Common myeloid progenitor, CD34-positive (primary cell): Measurements from ENCODE around the gene RASAL1.
A peak's percentile ranks its signal among the peaks of the same experiment; 100 is the strongest.

Experiments
- CTCF ChIA-PET: fragments of 350-600 bp; sonication (Branson Sonifier 250); formaldehyde crosslinking; loops from one replicate; lab custom pipeline; 2021; ENCODE audit warnings: antibody characterized with exemption; lab: Charles Lee
- POLR2A ChIA-PET: fragments of 350-600 bp; sonication (Branson Sonifier 250); formaldehyde crosslinking; loops from one replicate; lab custom pipeline; 2021; ENCODE audit warnings: antibody characterized with exemption; lab: Charles Lee
- DNase-seq, 3 donors: peaks; one replicate each; pipeline versions ENCODE4 v3.0.0 to v3.0.0-alpha.2; 2013
- H3K27ac ChIP-seq, 2 experiments: 1 replicate in 1 of 2; 2 replicates in 1 of 2; pipeline ENCODE4 v1.7.0; 2013; ENCODE audit warnings: inconsistent platforms in 2 of 2, low read length in 2 of 2, mild to moderate bottlenecking in 2 of 2, low read depth in 1 of 2, moderate library complexity in 1 of 2; ENCODE audit not compliant: severe bottlenecking in 2 of 2, insufficient read depth in 1 of 2, poor library complexity in 1 of 2
- H3K27me3 ChIP-seq, 5 experiments: replicated peaks in 2 of 5; 1 replicate in 3 of 5; 2 replicates in 2 of 5; pipeline versions ENCODE4 v1.6.1 to v1.7.0; 2013; ENCODE audit warnings: low read length in 4 of 5, mild to moderate bottlenecking in 2 of 5, moderate library complexity in 2 of 5, inconsistent platforms in 1 of 5; ENCODE audit not compliant: insufficient read depth in 5 of 5, control insufficient read depth in 4 of 5
- H3K36me3 ChIP-seq, 4 experiments: 1 replicate in 2 of 4; 2 replicates in 2 of 4; pipeline versions ENCODE4 v1.6.1 to v1.7.0; 2013; ENCODE audit warnings: low read length in 3 of 4, control low read depth in 1 of 4, mild to moderate bottlenecking in 1 of 4; ENCODE audit not compliant: control insufficient read depth in 4 of 4, insufficient read depth in 4 of 4
- H3K4me1 ChIP-seq, 4 experiments: 1 replicate in 3 of 4; 2 replicates in 1 of 4; pipeline versions ENCODE4 v1.6.1 to v1.7.1; 2013; ENCODE audit warnings: low read length in 3 of 4, mild to moderate bottlenecking in 3 of 4, control low read depth in 1 of 4, inconsistent platforms in 1 of 4, moderate library complexity in 1 of 4; ENCODE audit not compliant: control insufficient read depth in 4 of 4, insufficient read depth in 4 of 4; ENCODE audit errors: control extremely low read depth in 1 of 4
- H3K4me3 ChIP-seq, 7 experiments: 1 replicate in 4 of 7; 2 replicates in 3 of 7; pipeline versions ENCODE4 v1.5.1 to v1.7.0; 2013; ENCODE audit warnings: mild to moderate bottlenecking in 7 of 7, low read length in 6 of 7, moderate library complexity in 6 of 7, inconsistent platforms in 2 of 7, low read depth in 2 of 7, control low read depth in 1 of 7; ENCODE audit not compliant: insufficient read depth in 4 of 7, control insufficient read depth in 1 of 7; ENCODE audit errors: extremely low read depth in 1 of 7
- H3K9me3 ChIP-seq, 5 experiments: 1 replicate in 4 of 5; 2 replicates in 1 of 5; pipeline versions ENCODE4 v1.6.1 to v1.7.1; 2013; ENCODE audit warnings: low read length in 4 of 5, mild to moderate bottlenecking in 2 of 5, inconsistent platforms in 1 of 5, low read depth in 1 of 5, moderate library complexity in 1 of 5; ENCODE audit not compliant: control insufficient read depth in 4 of 5, insufficient read depth in 2 of 5; ENCODE audit errors: control extremely low read depth in 1 of 5
- WGBS: methylation state at CpG from one replicate; pipeline ENCODE4 v1.1.5; 2013; ENCODE audit not compliant: insufficient coverage; 5-methylcytosine and 5-hydroxymethylcytosine counted together

RASAL1 gene

DNA sequence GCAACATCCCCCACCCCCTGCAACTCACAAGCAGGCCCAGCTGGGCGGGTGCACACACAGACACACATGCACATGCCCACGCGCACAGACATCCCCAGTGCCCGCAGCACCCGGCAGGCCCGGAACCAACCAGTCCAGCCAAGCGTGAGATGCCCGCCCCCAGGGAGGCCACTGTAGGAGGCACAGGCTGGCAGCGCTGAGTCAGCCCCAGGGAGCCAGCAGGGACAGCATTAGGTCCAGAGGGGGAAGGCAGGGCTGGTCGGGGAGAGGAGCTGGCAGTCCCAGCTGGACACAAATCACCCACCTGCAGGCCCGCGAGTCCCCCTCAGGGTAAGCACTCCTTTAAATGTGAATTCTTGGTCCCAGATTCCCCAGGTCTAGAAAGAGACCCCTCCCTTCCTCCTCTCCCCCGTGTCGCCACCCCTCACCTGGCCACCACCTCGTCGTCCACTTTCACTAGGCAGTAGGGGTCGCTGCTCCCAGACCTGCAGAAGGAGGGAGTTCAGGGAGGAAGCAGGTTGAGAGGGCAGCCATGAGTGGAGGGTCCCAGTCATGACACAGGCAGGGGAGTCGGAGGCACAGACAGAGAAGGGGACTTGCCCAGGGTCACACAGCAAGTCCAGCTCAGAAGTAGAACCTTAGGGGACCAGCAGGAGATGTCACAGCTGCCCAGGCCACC, 5.0 kb downstream of the RASAL1 start:
- Histone ChIP-seq H3K27ac (no peak overlapping the region), H3K9me3 (no peaks in the 10 kb centered on the region), H3K4me1 (peaks cover 0 to 17% (median 10%) of the 10 kb centered on the region in 4 experiments), H3K36me3 (no peaks in the 10 kb centered on the region), H3K27me3 (peaks cover 0 to 10% (median 2%) of the 10 kb centered on the region in 5 experiments), H3K4me3 (no peak overlapping the region)
- CTCF ChIA-PET, result interaction anchor here (0.9 to 3.1 kb wide), 7 partner anchors 10 to 31 kb away, joined by 3 to 19 read pairs (median 3); no protein-coding TSS in a partner anchor
- DNase-seq, result no peak
- POLR2A ChIA-PET, result interaction anchor here (0.7 kb wide), 1 partner anchor 28 kb away, joined by 3 read pairs; no protein-coding TSS in a partner anchor
- 84% methylated on average over 11 of the region's 18 CpGs for WGBS

DNA sequence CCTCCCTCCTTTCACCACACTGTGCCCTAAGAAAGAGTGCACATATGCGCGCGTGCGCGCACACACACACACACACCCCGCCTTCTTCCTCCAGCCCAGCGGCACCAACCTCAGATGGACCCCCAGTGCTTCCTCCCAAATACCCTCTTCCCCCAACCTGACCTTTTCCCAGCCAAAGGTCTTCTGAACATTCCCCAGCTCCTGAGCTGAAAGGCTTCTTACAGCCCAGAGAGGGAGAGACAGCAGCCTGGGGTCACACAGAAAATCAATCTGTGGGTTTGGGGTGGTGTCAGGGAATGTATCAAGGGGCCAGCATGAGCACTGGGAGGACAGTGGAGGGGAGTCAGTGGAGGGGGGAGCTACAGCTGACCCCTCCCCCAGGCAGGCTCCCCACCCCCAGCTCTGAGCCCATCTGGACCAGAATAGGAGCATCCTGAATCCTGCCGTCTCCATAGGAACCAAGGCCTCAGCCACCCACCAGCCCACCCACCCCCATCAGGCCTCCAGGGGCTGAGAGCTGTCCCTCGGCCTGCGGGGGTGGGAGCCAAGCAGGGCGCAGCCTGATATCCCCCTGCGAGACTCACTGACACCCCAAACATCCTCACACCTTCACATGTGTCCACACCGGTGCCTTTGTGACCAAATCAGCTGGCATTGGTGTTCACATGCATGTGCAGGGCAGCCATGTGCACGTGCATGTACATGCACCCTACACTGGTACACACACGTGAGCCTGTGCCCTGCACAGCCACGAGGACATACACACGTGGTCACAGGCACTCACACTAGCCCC, 5.7 kb downstream of the RASAL1 start:
- 95% methylated on average over 9 of the region's 17 CpGs for WGBS
- H3K4me1 ChIP-seq, result peaks cover 0 to 11% (median 4%) of the 10 kb centered on the region in 4 experiments
- no peaks in the 10 kb centered on the region for H3K9me3 ChIP-seq
- no peak overlapping the region for H3K4me3 ChIP-seq
- ChIA-PET CTCF (interaction anchor here (1.0 to 3.1 kb wide), 6 partner anchors 11 to 45 kb away, joined by 3 to 19 read pairs (median 3); no protein-coding TSS in a partner anchor), POLR2A (interaction anchor here (0.7 kb wide), 1 partner anchor 28 kb away, joined by 3 read pairs; no protein-coding TSS in a partner anchor)
- no peak for DNase-seq
- no peak overlapping the region for H3K27ac ChIP-seq
- peaks cover 0 to 3% (median 1%) of the 10 kb centered on the region in 5 experiments for H3K27me3 ChIP-seq
- H3K36me3 ChIP-seq, result no peaks in the 10 kb centered on the region

DNA sequence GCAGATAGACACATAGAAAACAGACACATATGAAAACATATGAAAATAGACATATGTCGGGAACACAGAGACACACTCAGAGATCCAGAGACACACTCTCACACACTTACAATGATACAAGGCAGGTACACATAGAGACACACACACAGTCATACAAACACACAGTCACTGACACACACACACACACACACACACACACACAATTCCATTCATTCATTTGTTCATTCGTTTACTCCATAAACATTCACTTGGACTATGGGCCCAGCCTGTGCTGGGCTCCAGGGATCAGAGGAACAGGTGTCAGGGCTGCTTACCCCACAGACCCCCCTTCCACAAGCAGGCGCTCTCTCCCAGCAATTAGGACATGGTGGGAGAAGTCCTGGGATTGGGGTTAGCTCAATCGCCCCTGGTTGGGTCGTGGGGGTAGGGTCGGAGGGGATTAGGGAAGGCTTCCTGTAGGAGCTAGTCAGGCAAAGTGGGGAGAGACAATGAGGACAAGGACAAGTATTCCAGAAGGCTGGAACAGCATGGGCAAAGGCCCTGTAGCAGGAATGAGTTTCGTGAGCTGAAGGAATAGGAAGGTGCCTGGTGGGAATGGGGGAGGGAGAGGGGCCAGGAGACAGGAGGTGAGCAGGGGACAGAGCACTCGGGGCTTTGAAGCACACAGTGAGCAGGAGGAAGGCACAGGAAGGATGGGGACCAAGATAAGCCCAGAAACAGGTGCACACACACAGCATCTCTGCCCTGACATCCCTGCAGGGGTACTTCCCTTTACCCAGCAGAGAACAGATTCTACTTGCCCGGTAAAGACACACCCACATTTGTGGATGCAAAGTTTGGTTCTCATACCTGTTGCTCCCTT, 6.5 kb downstream of the RASAL1 start:
- H3K9me3 ChIP-seq, result no peaks in the 10 kb centered on the region
- CTCF ChIA-PET, result interaction anchor here (1.0 to 3.1 kb wide), 4 partner anchors 12 to 45 kb away, joined by 3 to 19 read pairs (median 4); no protein-coding TSS in a partner anchor
- POLR2A ChIA-PET, result no interaction called here
- DNase-seq, result peak in 2 of 3 donors; percentile 42 to 52
- no peaks in the 10 kb centered on the region for H3K36me3 ChIP-seq
- peaks cover 0 to 5% (median 2%) of the 10 kb centered on the region in 4 experiments for H3K4me1 ChIP-seq
- no peaks in the 10 kb centered on the region for H3K27me3 ChIP-seq
- no peak overlapping the region for H3K4me3 ChIP-seq
- 70% methylated on average over 8 of the region's 9 CpGs for WGBS
- no peak overlapping the region for H3K27ac ChIP-seq

DNA sequence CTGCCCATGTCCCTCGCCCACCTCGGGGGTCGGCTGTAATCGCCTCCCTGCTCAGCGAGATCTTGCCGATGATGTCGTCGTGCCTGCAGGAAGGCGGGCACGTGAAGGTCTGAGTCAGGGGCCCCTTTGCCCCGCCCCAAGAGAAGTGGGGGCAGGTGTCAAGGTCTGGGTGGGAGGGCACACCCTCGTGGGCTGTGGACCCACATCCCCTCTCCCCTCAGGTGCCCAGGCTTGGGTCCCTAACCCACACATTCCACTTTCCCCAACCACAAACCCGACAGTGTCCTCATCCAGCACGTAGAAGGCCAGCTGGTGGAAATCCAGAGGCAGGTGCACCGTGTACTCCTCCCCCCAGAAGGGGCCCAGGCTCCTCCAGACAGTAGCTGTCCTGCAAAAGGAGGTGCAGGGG, 7.8 kb downstream of the RASAL1 start:
- Histone ChIP-seq H3K36me3 (no peaks in the 10 kb centered on the region), H3K4me3 (no peak overlapping the region), H3K9me3 (peaks cover 0 to 3% (median 0%) of the 10 kb centered on the region in 5 experiments), H3K27ac (no peak overlapping the region), H3K4me1 (peaks cover 0 to 5% (median 2%) of the 10 kb centered on the region in 4 experiments), H3K27me3 (no peaks in the 10 kb centered on the region)
- no peak for DNase-seq
- CTCF ChIA-PET, result interaction anchor here (1.5 kb wide), 1 partner anchor 24 kb away, joined by 3 read pairs; no protein-coding TSS in a partner anchor
- POLR2A ChIA-PET, result no interaction called here
- WGBS, result 45% methylated on average over 13 of the region's 15 CpGs

DNA sequence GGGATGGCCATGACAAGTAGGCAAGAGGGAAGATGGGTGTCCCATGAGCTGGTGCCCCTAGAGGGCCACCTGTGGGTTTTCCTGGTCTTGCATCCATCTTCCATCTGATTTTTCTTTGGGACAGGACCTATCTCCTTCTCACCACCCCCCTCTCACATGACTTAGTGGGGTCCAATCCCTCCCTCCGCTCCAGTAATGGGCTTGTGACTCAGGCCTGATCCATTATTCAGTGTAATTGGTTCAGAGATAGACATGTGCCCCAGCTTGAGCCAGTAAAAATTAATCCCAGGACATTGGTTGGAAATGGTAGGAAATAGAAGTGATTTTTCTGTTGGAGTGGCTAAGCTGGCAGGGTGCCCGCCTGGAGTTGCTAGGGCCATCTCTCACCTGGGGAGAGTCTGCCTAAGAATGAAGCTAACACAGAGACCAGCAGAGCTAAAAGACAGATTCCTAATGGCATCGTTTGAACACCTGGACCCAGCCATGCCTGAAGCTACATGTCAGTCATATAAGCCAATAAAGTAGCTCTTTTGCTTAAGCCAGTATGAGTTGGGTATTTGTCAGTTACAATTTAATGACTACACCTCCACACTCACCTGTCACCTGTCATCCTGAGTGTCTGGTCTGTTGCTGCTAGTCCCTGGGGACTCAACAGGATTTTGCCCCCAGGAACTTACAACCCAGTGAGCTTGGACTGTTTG, 14.7 kb downstream of the RASAL1 start:
- Histone ChIP-seq H3K4me3 (no peak overlapping the region), H3K27ac (no peak overlapping the region), H3K27me3 (no peaks in the 10 kb centered on the region), H3K36me3 (no peaks in the 10 kb centered on the region), H3K4me1 (no peaks in the 10 kb centered on the region), H3K9me3 (peaks cover 0 to 3% (median 0%) of the 10 kb centered on the region in 5 experiments)
- WGBS, result 97% methylated on average over 3 of the region's 3 CpGs
- POLR2A ChIA-PET, result no interaction called here
- DNase-seq, result no peak
- CTCF ChIA-PET, result interaction anchor here (0.8 to 4.6 kb wide), 7 partner anchors 9 to 58 kb away, joined by 3 to 22 read pairs (median 4); partner anchors contain the start of gene RASAL1
